LNCAP (cell line): ENCODE results near the gene CYLD.

Experiments used
- CTCF ChIP-seq: fragments of 450-650 bp; IDR thresholded peaks from 2 replicates; pipeline ENCODE4 v1.5.1; 2017; ENCODE audit warnings: mild to moderate bottlenecking

Gene CYLD

GRCh38 chr16:50706250-50706649 lies 35.6 kb upstream of the CYLD start:
- TF ChIP-seq CTCF, result no peak

GRCh38 chr16:50708373-50709060 lies 33.4 kb upstream of the CYLD start:
- no peak for TF ChIP-seq CTCF

- TF ChIP-seq CTCF, result no peak
Observed at GRCh38 chr16:50709061-50709684, 32.7 kb upstream of the CYLD start.

- TF ChIP-seq CTCF, result no peak
Observed at GRCh38 chr16:50709980-50710379, 31.9 kb upstream of the CYLD start.

- TF ChIP-seq CTCF, result no peak
Observed at GRCh38 chr16:50711040-50711439, 30.8 kb upstream of the CYLD start.

GRCh38 chr16:50711862-50712559 lies 29.9 kb upstream of the CYLD start:
- no peak for TF ChIP-seq CTCF

- TF ChIP-seq CTCF, result no peak
Observed at GRCh38 chr16:50712560-50712898, 29.4 kb upstream of the CYLD start.
